Activated effector memory CD4-positive, alpha-beta T cell treated with anti-CD3 and anti-CD28 coated beads, Interleukin-2, amount 50 U/mL, for 16 hours (primary cell): ENCODE measurements around the gene FAM47E.

ENCODE experiments used
- DNase-seq: peaks from one replicate; pipeline ENCODE4 v3.0.0-alpha.2; 2020

The FAM47E gene, protein sequence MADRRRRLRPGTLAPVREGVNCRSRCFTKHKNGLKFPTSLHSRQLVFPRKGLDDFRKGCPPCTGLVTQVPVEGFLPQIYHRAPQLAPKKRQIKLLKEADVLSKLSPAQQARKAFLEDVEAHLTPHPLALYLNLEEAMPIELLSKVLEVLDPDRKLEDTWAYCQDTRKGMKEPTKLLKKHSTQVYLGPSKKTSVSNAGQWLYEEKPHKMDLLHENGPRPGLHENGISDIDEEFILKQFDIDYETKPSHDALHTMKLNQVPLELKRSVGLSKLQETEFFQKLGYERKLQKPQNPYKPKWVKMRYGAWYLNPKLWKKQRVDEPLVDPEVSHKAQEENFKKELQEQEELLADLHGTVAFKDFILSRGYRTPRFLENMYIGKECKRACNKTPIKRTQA

DNA sequence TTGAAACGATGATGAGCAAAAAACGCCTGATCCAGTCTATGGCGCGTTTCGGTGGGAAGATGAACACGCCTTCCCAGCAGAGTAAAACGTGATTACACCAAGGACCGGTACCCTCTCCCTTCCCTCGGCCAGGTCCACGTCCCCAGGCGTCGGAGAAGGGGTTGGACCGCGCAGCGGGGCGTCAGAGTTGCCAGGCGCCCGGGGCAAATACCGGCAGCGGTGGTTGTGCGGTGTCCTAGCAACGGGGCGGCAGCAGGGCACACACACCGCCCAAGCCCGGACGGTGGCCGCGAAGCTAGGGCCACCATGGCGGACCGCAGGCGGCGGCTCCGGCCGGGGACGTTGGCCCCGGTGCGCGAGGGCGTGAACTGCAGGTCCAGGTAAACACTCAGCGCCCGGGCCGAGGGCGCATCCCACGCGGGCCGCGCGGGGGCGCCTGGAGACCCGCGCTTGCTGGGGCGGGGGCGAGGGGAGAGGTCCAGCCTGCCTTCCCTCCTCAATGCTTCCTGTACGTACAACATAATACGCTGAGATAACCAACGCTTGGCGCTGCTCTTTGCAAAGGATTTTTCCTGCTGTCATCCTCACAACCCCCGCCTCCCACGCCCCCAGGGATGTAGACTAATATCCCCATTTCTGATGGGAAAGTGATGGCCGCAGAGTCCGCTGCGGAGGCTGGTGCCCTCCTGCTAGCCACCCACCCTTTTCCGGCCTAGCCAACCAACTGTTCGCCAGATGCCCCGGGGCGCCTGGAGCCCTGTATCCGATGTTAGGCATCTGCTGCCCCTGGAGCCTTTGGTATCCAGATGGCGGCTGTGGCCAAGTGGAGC, at the start of gene FAM47E:
Gene FAM47E, plus strand, starts transcription at position 281 of the 830 bp plus-strand sequence. Its CDS starts 26 bp downstream, at position 307.
- peak; percentile 67 for DNase-seq

DNA sequence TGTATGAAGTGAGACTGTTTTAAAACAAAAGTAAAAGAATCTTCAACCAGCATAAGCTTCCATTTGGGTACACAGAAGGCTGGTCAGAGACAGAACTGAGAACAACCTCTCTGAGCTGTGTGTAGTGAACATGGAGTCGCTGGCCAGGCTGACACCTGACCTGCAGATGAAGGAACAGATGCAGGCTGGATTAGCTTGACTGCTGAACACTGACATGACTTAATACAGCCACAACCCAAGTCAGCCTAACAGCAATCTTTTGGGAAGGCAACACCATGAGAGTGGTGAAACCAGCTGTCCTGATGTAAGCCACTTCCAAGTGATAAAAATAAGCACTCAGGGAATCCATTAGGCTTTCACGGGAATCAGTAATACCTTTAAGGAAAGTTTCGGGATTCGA, 48.0 kb upstream of the FAM47E start:
- DNase-seq, result no peak

DNA sequence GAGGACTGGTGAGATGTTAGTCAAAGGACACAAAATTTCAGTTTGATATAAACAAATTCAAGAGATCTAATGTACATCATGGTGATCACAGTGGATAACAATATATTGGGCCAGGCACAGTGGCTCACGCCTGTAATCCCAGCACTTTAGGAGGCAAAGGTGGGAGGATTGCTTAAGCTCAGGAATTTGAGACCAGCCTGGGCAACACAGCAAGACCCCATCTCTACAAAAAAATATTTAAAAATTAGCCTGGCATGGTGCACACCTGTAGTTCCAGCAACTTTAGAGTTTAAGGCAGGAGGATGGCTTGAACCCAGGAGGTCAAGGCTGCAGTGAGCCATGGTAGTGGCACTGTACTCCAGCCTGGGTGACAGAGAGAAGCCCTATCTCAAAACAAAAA, 46.6 kb upstream of the FAM47E start:
- no peak for DNase-seq

DNA sequence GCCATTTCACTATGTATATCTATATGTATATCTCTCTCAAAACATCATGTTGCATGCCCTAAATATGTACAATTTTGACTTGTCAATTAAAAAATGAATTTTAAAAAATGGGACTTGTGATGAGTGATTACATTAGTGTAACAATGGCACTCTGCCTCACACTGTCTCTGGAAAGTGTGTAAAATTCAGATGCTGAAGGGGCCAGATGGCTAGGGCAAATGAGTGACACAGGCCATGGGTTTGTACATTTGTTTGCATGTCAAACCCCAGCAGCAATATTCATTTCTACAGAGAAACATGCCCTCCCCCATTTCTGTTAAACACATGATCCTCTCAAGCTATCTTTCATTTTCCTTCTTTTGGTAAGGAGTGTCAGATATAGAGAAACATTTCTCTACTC, 46.0 kb upstream of the FAM47E start:
- DNase-seq, result no peak

DNA sequence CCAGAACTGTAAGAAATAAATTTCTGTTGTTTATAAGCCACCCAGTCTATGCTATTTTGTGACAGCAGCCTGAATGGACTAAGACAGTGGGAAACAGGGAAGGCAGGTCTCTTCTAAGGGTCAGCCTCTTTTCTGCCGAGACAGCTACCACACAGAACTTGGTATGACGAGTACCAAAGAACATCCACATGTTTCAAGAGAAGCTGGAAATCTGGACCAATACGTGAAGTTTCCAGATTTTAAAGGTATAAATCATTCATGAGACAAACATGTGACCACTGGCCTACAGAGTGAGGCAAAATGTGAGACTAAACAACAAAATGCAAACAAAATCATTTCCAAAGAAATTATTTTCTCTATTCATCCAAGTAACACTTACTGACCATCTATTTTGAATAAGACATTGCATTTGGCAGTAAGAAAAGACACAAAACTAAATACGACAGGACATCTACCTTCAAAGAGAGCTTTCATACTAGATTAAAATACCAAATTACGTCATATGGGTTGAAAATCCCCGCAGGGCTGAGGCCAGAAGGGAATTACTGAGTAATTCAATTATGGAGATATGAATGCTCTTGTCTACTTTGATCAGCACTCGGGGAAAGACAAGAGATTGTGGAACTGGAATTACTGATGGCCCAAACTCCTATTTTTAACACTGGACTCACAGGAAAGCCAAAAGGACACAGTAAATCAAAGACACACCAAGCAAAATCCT, 45.1 kb upstream of the FAM47E start:
- DNase-seq, result no peak

DNA sequence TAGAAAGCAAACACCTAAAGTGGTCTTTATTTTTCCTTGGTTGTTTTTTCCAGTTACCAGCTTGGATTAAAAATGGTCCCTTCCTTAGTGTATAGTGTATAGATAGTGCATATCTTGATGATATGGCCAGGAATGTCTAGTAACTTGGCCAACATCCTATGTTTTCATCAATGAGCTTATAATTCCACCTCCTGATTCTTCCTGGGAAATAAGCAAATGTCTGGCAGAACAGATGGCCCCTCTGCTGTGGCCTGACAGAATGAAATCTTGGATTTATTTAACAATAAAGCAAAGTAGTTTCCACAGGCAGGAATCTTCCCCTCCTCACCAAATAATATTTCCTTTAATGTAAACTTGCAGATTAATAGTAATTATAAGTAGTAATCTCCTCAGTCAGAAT, 44.0 kb upstream of the FAM47E start:
- DNase-seq, result no peak

DNA sequence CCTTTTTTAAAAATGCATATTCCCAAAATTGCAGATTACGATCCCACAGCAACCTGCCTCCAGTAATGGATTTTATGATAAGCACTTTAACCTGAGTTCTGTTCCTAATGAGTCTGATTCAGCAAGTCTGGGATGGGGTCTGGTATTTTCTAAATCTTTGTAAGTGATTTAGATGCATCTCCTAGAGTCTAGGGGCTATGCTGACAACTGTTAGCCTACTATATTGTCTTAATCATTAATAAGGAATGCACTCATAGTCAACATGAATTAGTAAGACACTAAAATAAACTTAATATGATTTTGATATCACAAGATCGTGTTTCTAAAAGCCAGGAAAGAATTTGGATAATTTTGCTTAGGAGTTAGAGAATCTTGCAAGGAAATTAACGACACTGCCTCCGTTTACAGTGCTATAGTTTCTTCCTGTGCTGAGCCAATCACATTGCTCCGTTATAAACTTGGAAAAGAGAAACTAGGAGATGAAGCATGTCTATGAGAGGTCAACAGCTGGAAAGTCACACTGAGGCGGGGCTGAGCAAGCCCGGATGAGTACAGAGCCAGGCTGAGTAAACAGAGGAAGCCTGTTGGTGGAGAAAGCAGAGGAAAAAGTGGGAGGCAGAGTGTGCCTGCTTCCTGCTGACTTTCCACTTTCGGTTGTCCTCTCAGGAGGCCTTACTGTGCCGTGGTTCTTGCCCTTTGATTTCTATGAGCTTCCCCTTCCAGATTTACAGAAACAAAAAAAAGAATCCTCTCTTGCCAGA, 43.3 kb upstream of the FAM47E start:
- DNase-seq, result no peak

DNA sequence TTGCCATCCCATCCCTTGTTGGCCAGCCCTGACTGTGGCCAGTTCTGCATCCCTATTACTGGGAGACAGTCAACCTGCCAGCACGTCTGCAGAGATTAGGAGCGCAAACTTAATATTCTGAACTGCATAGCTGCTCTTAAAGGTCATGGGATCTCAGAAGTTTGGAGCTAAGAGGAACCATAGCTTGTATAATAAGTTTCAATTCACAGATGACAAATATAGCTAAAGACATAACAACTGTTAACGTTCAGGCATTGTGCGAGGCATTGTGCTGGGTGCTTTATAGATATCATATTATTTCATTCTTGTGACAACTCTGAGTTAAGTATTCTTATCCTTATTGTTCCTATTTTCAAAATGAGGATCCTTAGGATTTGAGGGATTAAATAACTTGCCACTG, 41.6 kb upstream of the FAM47E start:
- DNase-seq, result no peak

DNA sequence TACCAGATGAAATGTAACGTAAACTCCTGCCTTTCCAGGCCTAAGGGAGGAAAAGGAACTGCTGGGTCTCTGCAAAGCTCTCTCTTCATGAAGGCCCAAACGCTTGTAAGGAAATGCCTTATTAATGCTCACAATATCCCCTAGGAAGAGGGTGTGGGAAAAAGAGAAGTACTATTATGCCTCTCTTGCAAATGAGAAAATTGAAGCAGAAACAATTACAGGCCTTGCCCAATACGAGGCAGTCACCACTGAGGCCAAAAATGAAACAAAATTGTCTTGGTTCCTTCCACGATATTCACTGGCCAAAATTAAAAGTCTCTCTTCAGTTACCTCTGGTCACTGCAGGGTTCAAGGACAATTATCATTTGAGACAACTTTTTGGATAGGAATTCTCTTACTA, 41.1 kb upstream of the FAM47E start:
- no peak for DNase-seq

DNA sequence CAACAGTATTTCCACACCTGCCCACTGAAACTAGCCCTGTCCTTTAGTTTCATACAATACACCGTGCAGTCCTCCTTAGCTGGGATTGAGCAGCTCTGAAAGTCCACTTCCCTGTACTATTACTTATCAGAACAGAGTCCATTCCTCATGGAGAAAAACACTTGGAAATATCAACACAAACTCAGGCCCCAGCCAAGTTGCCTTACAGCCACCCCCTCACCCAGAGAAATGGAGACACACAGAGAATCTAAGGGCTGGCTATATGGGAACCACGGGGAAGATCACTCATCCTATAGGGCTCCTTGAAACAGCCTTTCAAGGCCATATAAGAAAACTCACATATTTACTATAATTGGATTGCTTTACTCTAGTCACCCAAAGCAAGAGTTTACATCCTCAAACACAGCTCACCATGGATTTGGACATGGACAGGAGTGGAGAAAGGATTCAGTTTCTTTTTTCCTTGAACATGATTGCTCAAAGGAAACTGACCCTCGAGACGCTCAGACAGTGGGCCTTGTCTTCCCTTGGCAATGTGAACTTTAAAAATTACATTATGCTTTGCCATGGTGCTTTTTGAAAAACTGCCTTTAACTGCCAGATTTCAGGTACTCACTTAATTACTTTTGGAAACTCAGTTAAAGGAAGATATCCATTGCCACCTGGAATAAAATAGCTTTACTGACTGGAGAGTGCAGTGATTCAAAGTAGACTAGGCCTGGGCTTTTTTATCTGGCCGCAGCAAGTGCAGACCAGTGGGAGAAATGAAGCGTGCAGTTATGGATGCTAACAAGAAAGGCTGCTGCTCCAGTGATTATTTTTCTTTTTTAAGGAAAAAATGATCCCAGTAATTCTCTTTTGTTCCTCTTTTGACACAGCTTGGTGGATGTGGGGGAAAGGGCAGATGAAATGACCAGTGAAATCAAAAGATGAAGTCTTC, 39.5 kb upstream of the FAM47E start:
- DNase-seq, result no peak

DNA sequence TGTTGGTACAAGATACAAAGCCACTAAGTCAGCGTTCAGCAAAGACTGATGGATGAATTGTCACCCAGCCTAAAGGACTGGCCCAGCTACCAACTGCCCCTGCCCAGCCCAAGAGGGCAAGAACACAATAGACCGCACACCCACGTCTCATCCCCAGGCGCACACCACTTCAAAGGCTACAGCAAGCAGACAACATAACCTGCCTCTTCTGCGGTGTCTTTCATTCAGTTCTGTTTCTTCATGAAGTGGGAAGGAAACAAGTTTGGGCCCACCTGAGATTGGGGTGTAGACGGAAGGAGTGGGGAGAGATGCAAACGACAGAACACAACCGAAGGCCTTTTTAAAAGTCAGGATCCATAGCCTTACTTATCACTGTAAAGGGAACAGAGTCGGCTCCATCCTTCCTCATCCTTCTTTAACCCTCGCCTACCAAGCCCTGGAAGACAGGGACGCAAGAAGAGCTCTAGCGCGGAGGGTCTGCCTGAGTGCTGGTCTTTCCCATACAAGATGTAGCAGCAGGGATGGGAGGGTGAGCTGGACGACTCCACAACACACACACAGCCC, 38.6 kb upstream of the FAM47E start:
- DNase-seq, result peak; percentile 76

DNA sequence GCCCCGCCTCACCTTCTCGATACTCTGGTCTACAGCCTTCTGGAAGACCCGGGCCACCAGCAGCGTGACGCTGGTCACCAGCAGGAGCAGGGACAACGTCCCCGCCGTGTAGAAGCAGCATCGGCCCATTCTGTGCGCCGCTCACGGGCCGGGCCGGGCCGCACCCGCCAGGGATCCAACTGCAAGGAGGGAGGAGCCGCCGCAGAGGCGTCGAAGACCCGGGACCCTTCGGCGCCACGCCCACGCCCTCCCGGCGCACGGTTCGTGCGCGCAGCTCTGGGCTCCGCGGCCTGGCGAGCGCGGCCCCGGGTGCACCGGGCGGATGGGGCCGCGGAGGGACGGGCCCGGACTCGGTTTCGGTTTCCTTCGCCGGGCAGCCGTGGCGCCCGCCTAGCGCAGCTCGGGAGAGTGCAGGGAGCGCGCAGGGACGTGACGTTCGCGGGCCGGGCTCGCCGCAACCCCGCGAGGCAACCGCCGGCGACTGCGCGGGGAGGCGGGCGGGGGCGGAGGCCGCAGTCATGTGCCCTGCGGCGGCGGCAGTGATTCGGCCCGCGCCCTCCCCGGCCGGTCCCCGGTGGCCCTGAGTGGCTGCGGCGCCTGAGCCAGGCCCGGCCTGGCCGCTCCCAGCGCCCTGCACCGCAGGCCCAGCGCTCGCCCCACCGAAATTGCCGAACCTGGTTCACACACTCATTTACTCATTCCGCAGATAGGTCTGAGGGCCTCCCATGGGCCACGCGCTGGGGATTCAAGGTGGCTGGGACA, 37.9 kb upstream of the FAM47E start, which contains the start of gene SCARB2:
Gene SCARB2, minus strand, starts transcription at position 410 of the 762 bp plus-strand sequence. Its CDS starts 281 bp downstream, at position 129.
- peak; percentile 89 for DNase-seq

DNA sequence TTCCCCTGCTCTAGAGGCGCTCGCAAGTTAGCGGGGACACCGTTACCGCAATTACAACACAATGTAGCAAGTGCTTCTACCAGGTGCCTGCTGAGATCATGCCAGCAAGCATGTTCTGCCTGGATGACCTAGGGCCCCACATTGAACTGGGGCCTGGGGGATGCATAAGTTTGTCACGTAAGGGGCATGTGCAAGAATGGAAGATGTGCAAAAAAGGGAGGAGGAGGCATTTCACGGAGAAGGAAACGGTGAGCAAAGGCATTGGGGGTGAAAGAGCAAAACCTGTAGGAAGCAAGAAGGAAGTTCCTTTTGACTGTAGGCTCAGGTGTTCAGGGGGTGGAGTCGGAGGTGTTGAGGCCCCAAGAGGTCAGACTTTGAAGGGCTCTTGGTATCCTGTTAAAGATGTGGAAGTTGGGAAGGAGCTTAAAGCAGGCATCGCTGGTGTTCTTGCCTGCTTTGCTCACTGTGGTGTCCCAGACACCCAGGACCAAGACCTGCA, 37.3 kb upstream of the FAM47E start:
- peak; percentile 64 for DNase-seq

DNA sequence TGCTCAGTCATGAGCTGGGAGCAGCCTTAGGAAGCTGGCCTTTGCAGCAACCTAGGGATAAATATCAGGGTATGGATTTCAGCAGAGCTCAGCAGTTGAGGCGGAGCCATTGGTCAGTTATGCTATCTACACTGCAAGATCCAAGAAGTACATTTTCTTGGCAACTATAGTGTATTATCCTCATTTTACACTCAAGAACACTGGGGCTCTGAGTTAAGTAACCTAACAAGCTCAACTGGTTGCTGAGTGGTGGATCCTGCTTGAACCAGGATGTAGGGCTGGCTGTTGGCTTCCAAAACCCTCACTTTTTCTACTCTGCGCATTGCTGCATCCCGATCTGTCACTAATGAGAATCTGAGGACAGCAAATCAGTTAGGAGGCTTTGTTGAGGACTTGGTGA, 36.4 kb upstream of the FAM47E start:
- no peak for DNase-seq

DNA sequence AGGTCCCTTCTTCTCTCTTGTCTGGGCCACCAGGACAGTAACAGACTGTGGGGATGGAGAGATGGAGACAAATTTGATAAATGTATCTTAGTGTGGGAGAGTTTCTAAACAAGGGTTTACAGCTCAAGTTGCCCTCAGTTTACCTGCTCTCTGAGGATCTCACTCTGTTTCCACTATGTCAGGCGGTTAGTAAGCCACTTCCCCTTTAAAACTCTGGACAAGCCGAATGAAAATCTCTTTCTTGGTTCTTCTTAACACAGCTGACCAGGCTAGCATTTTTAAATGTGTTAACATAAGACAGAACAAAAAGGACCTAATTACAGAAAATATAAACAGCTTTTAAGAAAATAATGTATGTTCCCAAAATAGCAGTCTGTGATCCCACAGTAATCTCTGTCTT, 35.0 kb upstream of the FAM47E start:
- no peak for DNase-seq

DNA sequence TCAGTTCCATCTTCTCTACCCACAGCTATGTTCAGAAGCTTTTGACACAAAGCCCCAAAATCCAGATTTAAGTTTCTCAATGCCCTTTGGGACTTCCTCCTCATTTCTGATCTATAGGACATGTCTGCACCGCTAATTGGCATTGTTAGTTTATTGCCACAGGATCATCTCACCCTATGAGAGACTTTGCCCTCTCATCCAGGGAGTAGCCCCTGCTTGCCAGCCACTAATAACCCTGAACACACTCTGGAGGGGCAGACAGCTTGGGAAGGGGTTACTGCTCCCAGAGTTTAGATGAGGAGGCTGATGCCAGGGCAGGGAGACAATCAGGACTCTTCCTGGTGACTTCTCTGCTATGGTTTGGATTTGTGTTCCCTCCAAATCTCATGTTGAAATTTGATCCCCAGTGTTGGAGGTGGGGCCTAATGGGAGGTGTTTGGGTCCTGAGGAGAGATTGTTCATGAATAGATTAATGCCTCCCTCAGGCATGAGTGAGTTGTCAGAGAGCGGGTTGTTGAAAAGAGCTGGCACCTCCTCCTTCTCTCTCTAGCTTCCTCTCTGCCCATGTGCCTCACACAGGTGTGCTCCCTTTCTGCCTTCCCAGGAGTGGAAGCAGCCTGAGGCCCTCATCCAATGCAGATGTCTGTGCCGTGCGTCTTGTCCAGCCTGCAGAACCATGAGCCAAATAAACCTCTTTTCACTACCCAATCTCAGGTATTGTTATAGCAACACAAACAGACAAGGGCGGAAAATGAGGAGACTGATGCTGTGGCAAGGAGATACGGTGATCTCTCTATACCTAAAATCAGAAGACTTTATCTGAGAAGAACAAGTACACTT, 34.3 kb upstream of the FAM47E start:
- DNase-seq, result no peak

DNA sequence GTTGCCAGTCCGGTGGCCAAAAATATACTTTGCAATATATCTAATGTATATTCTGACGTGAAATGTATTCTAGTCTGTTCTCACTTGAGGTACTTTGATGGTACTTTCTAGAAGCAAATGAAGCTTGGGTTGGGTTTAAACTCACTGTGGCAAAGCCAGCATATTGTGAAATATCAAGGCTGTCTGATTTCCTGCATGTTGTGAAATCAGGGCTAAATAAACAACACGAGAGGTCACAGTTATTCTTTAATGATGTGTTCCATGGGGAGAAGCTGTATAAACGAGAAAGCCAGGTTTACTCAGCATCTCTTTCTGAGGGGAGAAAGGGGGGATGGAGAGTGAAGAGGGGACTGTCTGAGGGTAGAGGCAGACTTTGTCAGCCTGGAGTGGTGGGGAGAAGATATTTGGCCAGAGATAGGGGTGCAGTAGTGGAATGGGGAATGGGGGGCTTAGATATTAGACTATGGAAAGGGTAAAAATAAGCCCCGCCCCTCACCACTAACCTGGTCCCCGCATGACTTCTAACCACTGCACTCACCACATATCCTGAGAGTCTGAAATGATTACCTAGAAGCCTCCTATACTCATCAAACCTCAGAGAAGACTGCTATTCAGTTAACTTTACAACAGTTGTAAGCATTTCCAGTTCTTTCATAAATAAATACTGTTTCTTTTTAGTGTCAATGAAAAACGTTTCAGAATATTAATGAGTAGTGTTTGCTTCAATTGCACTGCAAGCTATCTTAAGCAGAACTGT, 32.0 kb upstream of the FAM47E start:
- DNase-seq, result no peak

DNA sequence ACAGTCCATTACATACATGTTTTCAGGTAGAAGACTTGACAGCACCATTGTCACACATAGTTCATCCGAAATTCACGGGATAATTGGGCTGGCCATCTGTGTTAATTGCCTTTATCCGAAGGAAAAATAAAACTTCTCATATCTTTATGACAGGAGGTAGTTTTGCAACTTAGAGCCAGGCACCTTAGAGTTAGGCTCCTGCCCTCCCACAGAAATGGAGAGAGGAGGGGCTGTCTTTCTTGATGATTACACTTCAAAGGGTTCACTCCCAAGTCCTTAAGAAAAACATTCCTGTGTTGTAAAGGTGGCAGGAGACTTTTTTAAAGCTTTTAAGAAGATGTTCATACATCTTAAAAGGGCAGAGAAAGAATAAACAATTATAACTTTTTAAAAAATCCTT, 27.4 kb upstream of the FAM47E start:
- DNase-seq, result no peak
